ENCODE data around the gene COPS7A.

Gene COPS7A

DNA sequence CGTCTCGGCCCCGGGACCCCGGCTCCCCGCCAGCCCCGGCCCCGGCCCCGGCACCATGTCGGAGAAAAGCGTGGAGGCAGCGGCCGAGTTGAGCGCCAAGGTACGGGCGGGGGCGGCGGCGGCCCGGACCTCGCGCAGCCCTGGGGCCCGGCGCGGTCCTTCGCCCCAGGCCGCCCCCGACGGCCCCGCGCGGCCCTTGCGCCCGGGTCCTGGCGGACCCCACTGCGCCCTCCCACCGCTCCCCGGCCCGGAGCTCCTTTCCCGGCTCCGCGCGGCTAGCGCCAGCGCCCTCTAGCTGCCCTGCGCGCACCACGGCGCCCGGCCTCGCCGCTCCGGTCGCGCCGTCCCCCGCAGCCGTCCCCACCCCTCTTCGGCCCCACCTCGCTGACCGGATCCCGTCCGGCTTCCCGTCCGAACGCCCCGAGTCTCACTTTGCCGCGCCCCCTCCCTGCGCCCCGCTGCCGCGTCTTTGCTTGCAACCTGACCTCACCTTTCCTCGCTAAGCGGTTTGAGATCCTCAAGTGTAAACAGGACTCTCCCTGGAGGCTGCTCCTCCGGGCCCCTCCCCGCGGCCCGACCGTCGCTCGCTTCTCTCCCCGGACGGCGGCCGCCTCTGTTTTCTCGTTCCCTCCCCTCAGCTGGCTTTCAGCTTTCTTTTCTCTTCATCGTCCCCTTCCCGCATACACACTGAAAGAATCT is 43.0 kb downstream of the COPS7A start (continued):
- TF ChIP-seq, protein P1, sequence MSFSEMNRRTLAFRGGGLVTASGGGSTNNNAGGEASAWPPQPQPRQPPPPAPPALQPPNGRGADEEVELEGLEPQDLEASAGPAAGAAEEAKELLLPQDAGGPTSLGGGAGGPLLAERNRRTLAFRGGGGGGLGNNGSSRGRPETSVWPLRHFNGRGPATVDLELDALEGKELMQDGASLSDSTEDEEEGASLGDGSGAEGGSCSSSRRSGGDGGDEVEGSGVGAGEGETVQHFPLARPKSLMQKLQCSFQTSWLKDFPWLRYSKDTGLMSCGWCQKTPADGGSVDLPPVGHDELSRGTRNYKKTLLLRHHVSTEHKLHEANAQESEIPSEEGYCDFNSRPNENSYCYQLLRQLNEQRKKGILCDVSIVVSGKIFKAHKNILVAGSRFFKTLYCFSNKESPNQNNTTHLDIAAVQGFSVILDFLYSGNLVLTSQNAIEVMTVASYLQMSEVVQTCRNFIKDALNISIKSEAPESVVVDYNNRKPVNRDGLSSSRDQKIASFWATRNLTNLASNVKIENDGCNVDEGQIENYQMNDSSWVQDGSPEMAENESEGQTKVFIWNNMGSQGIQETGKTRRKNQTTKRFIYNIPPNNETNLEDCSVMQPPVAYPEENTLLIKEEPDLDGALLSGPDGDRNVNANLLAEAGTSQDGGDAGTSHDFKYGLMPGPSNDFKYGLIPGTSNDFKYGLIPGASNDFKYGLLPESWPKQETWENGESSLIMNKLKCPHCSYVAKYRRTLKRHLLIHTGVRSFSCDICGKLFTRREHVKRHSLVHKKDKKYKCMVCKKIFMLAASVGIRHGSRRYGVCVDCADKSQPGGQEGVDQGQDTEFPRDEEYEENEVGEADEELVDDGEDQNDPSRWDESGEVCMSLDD (tag by site-specific recombination; IDR thresholded peaks at IDR 0.05) = peak; percentile 64
- no peak for TF ChIP-seq ZNF112 (tag by site-specific recombination; IDR thresholded peaks at IDR 0.05)
- peak; percentile 87 for TF ChIP-seq ZNF341 (tag by site-specific recombination; IDR thresholded peaks at IDR 0.05; ENCODE audit: low read depth)
- TF ChIP-seq ZNF248 (tag by site-specific recombination; IDR thresholded peaks at IDR 0.05) = no peak
- no peak for TF ChIP-seq ZNF433 (tag by site-specific recombination; IDR thresholded peaks at IDR 0.05; ENCODE audit: low read depth)
- no peak for TF ChIP-seq ZNF211 (tag by site-specific recombination; IDR thresholded peaks at IDR 0.05; ENCODE audit: low read depth)
- no peak for TF ChIP-seq SCRT1 (tag by site-specific recombination; IDR thresholded peaks at IDR 0.05; ENCODE audit: borderline replicate concordance)
- no peak for TF ChIP-seq ZNF585B (tag by site-specific recombination; IDR thresholded peaks at IDR 0.05)
- TF ChIP-seq ZNF350 (tag by site-specific recombination; IDR thresholded peaks at IDR 0.05) = no peak
- no peak for TF ChIP-seq ZNF426 (tag by site-specific recombination; IDR thresholded peaks at IDR 0.05)
- TF ChIP-seq ZNF548 (tag by site-specific recombination; IDR thresholded peaks at IDR 0.05) = no peak
- no peak for TF ChIP-seq ZNF155 (tag by site-specific recombination; IDR thresholded peaks at IDR 0.05)
- peak; percentile 64 for TF ChIP-seq SP3 (tag by site-specific recombination; IDR thresholded peaks at IDR 0.05)

DNA sequence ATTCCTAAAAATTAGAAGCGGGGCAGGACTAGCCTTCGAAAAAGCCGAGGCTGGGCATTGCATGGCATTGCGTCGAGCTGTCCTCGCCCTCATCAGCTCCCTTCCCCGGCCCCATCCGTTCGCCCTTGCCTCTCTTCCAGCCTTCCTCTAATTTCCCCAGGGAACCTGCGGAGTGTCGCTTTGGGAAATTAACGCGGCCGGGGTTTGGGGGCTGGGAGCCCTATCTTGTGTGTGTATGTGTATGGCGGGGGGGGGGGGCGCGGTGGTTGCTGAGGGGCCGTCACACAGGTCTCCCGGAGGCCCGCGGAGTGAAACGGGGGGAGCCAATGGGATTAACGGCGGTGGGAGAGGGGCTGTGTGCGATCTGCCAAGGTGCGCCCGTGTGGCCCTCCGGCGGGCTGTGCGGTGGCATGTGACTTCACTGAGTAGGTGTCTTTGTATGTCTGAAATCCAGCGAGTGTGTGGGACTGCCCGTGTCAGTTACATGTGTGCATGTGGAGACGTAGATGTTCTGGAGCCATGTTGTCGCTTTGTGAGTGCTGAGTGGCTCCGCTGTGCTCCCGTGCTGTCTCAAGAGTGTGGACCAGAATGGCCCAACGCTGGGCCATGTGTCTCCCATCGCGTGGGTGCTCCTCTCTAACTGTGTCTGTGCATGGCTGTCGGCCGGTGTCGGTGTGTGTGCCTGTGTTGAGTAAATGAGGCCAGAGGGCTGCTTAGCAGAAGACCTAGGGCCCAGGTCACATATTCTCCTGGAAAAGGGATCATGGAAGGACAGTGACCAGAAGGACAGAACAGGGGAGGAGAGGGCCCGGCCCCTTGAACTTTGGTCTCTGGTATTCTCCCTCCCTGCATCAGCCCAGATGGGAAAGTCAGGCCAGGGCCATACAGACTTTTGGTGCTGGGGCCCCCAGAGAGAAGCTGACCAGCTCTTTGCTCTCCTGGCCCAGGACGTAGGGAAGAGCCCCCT is 43.8 kb downstream of the COPS7A start:
- ChIA-PET POLR2A (interaction anchor here (0.6 to 3.9 kb wide), 15 partner anchors 10 to 154 kb away, joined by 3 to 79 read pairs (median 6); partner anchors contain the start of genes CDCA3, COPS7A, MLF2 and SPSB2), CTCF (interaction anchor here (0.6 to 7.8 kb wide), 16 partner anchors 8 to 1166 kb away, joined by 3 to 140 read pairs (median 4); partner anchors contain the start of genes COPS7A, MLF2, P3H3 and USP5)
- Histone ChIP-seq H3K4me3 (ENCODE audit: low read depth, low read length) (peak overlapping the region; percentile 77), H3K36me3 (ENCODE audit: control insufficient read depth in 2 of 2, insufficient read depth in 1 of 2, low read length in 2 of 2) (peaks cover 11 to 26% of the 10 kb centered on the region in 2 experiments; a peak in 2 of 3 replicates), H3K27ac (ENCODE audit: extremely low read depth, low read depth, low read length) (peak overlapping the region; percentile 92), H3K4me1 (ENCODE audit: control insufficient read depth, insufficient read depth, low read length) (peaks cover 34% of the 10 kb centered on the region), H3K9me3 (ENCODE audit: control insufficient read depth, insufficient read depth, low read depth, low read length) (no peaks in the 10 kb centered on the region)
- no peak for TF ChIP-seq ZNF132 (tag by site-specific recombination; IDR thresholded peaks at IDR 0.05; ENCODE audit: borderline replicate concordance)
- no peak for TF ChIP-seq ZSCAN30 (tag by site-specific recombination; IDR thresholded peaks at IDR 0.05)
- no peak for TF ChIP-seq ZNF792 (tag by site-specific recombination; IDR thresholded peaks at IDR 0.05)
- TF ChIP-seq, protein P2, sequence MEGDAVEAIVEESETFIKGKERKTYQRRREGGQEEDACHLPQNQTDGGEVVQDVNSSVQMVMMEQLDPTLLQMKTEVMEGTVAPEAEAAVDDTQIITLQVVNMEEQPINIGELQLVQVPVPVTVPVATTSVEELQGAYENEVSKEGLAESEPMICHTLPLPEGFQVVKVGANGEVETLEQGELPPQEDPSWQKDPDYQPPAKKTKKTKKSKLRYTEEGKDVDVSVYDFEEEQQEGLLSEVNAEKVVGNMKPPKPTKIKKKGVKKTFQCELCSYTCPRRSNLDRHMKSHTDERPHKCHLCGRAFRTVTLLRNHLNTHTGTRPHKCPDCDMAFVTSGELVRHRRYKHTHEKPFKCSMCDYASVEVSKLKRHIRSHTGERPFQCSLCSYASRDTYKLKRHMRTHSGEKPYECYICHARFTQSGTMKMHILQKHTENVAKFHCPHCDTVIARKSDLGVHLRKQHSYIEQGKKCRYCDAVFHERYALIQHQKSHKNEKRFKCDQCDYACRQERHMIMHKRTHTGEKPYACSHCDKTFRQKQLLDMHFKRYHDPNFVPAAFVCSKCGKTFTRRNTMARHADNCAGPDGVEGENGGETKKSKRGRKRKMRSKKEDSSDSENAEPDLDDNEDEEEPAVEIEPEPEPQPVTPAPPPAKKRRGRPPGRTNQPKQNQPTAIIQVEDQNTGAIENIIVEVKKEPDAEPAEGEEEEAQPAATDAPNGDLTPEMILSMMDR (tag by site-specific recombination; IDR thresholded peaks at IDR 0.05) = no peak; the same call in 1 of the 2 replicates
- TF ChIP-seq ZNF335 (tag by site-specific recombination; conservative IDR thresholded peaks at IDR 0.05) = peak; percentile 64
- TF ChIP-seq ZFHX2 (tag by site-specific recombination; conservative IDR thresholded peaks at IDR 0.05) = peak; percentile 92
- TF ChIP-seq ZNF514 (tag by site-specific recombination; IDR thresholded peaks at IDR 0.05) = no peak
- no peak for TF ChIP-seq TRIM28 (IDR thresholded peaks at IDR 0.05; ENCODE audit: borderline replicate concordance, low read length)
- TF ChIP-seq ZNF174 (tag by site-specific recombination; IDR thresholded peaks at IDR 0.05) = no peak
- no peak for TF ChIP-seq OSR2 (tag by site-specific recombination; IDR thresholded peaks at IDR 0.05)
- peak; percentile 26; the same call in 1 of the 2 replicates for TF ChIP-seq ZFP37 (tag by site-specific recombination; IDR thresholded peaks at IDR 0.05)
- peak; percentile 12; the same call in 1 of the 2 replicates for TF ChIP-seq MYNN (tag by site-specific recombination; IDR thresholded peaks at IDR 0.05; ENCODE audit: borderline replicate concordance)
- no peak for TF ChIP-seq ZNF37A (tag by site-specific recombination; IDR thresholded peaks at IDR 0.05)
